ENCODE data around the gene PHACTR1.
A peak's percentile ranks its signal among the peaks of the same experiment; 100 is the strongest.

PHACTR1 gene

GRCh38 chr6:12851123-12851695 is 134.6 kb downstream of the PHACTR1 start:
- no peak for DNase-seq

- no peak for DNase-seq
These were observed 145.0 kb downstream of the PHACTR1 start for GRCh38 chr6:12861603-12862002.

- DNase-seq = no peak
These were observed 148.6 kb downstream of the PHACTR1 start for GRCh38 chr6:12865117-12865516.

GRCh38 chr6:12865671-12866181 is 149.2 kb downstream of the PHACTR1 start:
- DNase-seq = no peak

- DNase-seq = no peak
These were observed 150.0 kb downstream of the PHACTR1 start for GRCh38 chr6:12866422-12867029.

- no peak for DNase-seq
These were observed 153.4 kb downstream of the PHACTR1 start for GRCh38 chr6:12869816-12870432.

- DNase-seq = no peak
These were observed 157.1 kb downstream of the PHACTR1 start for GRCh38 chr6:12873691-12874090.

- no peak for DNase-seq
These were observed 158.5 kb downstream of the PHACTR1 start for GRCh38 chr6:12875051-12875450.

- no peak for DNase-seq
These were observed 162.2 kb downstream of the PHACTR1 start for GRCh38 chr6:12878741-12879140.

GRCh38 chr6:12882761-12883290 is 166.3 kb downstream of the PHACTR1 start:
- DNase-seq = no peak

GRCh38 chr6:12884983-12885382 is 168.4 kb downstream of the PHACTR1 start:
- no peak for DNase-seq

GRCh38 chr6:12886961-12887775 is 170.6 kb downstream of the PHACTR1 start:
- DNase-seq = no peak

GRCh38 chr6:12890171-12890790 is 173.7 kb downstream of the PHACTR1 start:
- DNase-seq = no peak

- no peak for DNase-seq
These were observed 175.0 kb downstream of the PHACTR1 start for GRCh38 chr6:12891595-12891994.

- no peak for DNase-seq
These were observed 175.6 kb downstream of the PHACTR1 start for GRCh38 chr6:12892151-12892550.

GRCh38 chr6:12893036-12893435 is 176.5 kb downstream of the PHACTR1 start:
- DNase-seq = no peak

GRCh38 chr6:12895721-12896120 is 179.2 kb downstream of the PHACTR1 start:
- no peak for DNase-seq

GRCh38 chr6:12896208-12896733 is 179.7 kb downstream of the PHACTR1 start:
- no peak for DNase-seq

- no peak for DNase-seq
These were observed 182.0 kb downstream of the PHACTR1 start for GRCh38 chr6:12898603-12899002.

- DNase-seq = no peak
These were observed 182.7 kb downstream of the PHACTR1 start for GRCh38 chr6:12899046-12899833.

- peak; percentile 77 for DNase-seq
These were observed 186.7 kb downstream of the PHACTR1 start for GRCh38 chr6:12903246-12903645.

GRCh38 chr6:12909833-12910232 is 193.3 kb downstream of the PHACTR1 start:
- DNase-seq = no peak
